Measurements from ENCODE around the gene SLC2A5.

GRCh38 chr1:9080705-9081291 is 11.4 kb upstream of the SLC2A5 start:
- TF ChIP-seq CTCF (conservative IDR thresholded peaks at IDR 0.05; ENCODE audit: low read depth, low read length) (no peak), EZH2 (IDR thresholded peaks at IDR 0.05; ENCODE audit: borderline replicate concordance, low read depth, low read length, poor library complexity, severe bottlenecking) (no peak)

Measured in A673 (cell line).